H9 (cell line): ENCODE data around the gene CNGB1. TPM values are rescaled to one million over a fixed set of nuclear protein-coding genes. Genes with fewer than 3 reads are reported as not detected.

Source experiments
- DNase-seq: peaks from one replicate; pipeline ENCODE4 v3.0.0-alpha.2; 2017
- H2AFZ ChIP-seq: one replicate; pipeline ENCODE4 v1.6.1; 2013; ENCODE audit warnings: mild to moderate bottlenecking, low read length, control low read depth, moderate library complexity
- H2AK5ac ChIP-seq: 2 replicates; pipeline ENCODE4 v1.6.1; 2013; ENCODE audit warnings: low read length, control low read depth, mixed read lengths; ENCODE audit not compliant: insufficient read length
- H2BK120ac ChIP-seq: one replicate; pipeline ENCODE4 v1.6.1; 2013; ENCODE audit warnings: low read depth, mild to moderate bottlenecking, low read length, control low read depth, inconsistent platforms; ENCODE audit not compliant: poor library complexity, severe bottlenecking
- H2BK12ac ChIP-seq: 2 replicates; pipeline ENCODE4 v1.6.1; 2013; ENCODE audit warnings: low read length, control low read depth, mixed read lengths, low read depth; ENCODE audit not compliant: insufficient read length
- H2BK15ac ChIP-seq: 2 replicates; pipeline ENCODE4 v1.6.1; 2013; ENCODE audit warnings: low read depth, low read length, control low read depth
- H2BK20ac ChIP-seq: one replicate; pipeline ENCODE4 v1.6.1; 2013; ENCODE audit warnings: low read depth, mild to moderate bottlenecking, low read length, control low read depth, inconsistent platforms; ENCODE audit not compliant: poor library complexity, severe bottlenecking
- H2BK5ac ChIP-seq: 2 replicates; pipeline ENCODE4 v1.6.1; 2013; ENCODE audit warnings: low read length, control low read depth, mixed read lengths; ENCODE audit not compliant: insufficient read length
- H3K14ac ChIP-seq: 2 replicates; pipeline ENCODE4 v1.6.1; 2013; ENCODE audit warnings: low read length, control low read depth; ENCODE audit not compliant: insufficient read depth
- H3K18ac ChIP-seq: 2 replicates; pipeline ENCODE4 v1.6.1; 2013; ENCODE audit warnings: low read depth, mild to moderate bottlenecking, mixed read lengths, low read length, control low read depth; ENCODE audit not compliant: insufficient read length
- H3K23ac ChIP-seq: 2 replicates; pipeline ENCODE4 v1.6.1; 2013; ENCODE audit warnings: low read length, control low read depth, mixed read lengths, low read depth; ENCODE audit not compliant: insufficient read length
- H3K23me2 ChIP-seq: 2 replicates; pipeline ENCODE4 v1.6.1; 2013; ENCODE audit warnings: low read depth, mild to moderate bottlenecking, mixed read lengths, low read length, control low read depth; ENCODE audit not compliant: insufficient read length, poor library complexity, severe bottlenecking
- H3K27ac ChIP-seq: 2 replicates; pipeline ENCODE4 v1.5.1; 2013; ENCODE audit warnings: low read length, control low read depth, mixed read lengths, low read depth; ENCODE audit not compliant: insufficient read length
- H3K27me3 ChIP-seq: 2 replicates; pipeline ENCODE4 v1.6.1; 2013; ENCODE audit warnings: low read length, control low read depth, inconsistent platforms; ENCODE audit not compliant: insufficient read depth
- H3K4ac ChIP-seq: 2 replicates; pipeline ENCODE4 v1.6.1; 2013; ENCODE audit warnings: low read depth, mild to moderate bottlenecking, control low read depth, inconsistent platforms, low read length, moderate library complexity
- H3K4me1 ChIP-seq: 2 replicates; pipeline ENCODE4 v1.6.1; 2013; ENCODE audit warnings: low read length, control low read depth, inconsistent platforms; ENCODE audit not compliant: insufficient read depth
- H3K4me2 ChIP-seq: 2 replicates; pipeline ENCODE4 v1.6.1; 2013; ENCODE audit warnings: low read length, control low read depth, mixed read lengths; ENCODE audit not compliant: insufficient read length, insufficient read depth
- H3K56ac ChIP-seq: 2 replicates; pipeline ENCODE4 v1.6.1; 2013; ENCODE audit warnings: low read depth, mild to moderate bottlenecking, mixed read lengths, low read length, control low read depth; ENCODE audit not compliant: insufficient read length
- H3K79me1 ChIP-seq: 2 replicates; pipeline ENCODE4 v1.6.1; 2013; ENCODE audit warnings: low read depth, mild to moderate bottlenecking, moderate library complexity, low read length, control low read depth, inconsistent platforms; ENCODE audit not compliant: insufficient read depth, poor library complexity, severe bottlenecking
- H3K79me2 ChIP-seq: 2 replicates; pipeline ENCODE4 v1.6.1; 2013; ENCODE audit warnings: low read length, control low read depth, inconsistent platforms; ENCODE audit not compliant: insufficient read depth
- H3K9ac ChIP-seq: 2 replicates; pipeline ENCODE4 v1.6.1; 2013; ENCODE audit warnings: low read length, control low read depth, mixed read lengths; ENCODE audit not compliant: insufficient read length; ENCODE audit errors: extremely low read depth
- H3K9me3 ChIP-seq: one replicate; pipeline ENCODE4 v1.6.1; 2013; ENCODE audit warnings: low read depth, low read length, inconsistent platforms; ENCODE audit not compliant: control insufficient read depth
- H3T11ph ChIP-seq: one replicate; pipeline ENCODE4 v1.6.1; 2013; ENCODE audit warnings: mild to moderate bottlenecking, low read length, control low read depth, inconsistent platforms
- H4K20me1 ChIP-seq: one replicate; pipeline ENCODE4 v1.6.1; 2013; ENCODE audit not compliant: control insufficient read depth, insufficient read length, insufficient read depth
- H4K5ac ChIP-seq: 2 replicates; pipeline ENCODE4 v1.6.1; 2013; ENCODE audit warnings: low read depth, mild to moderate bottlenecking, mixed read lengths, low read length, control low read depth; ENCODE audit not compliant: insufficient read length
- H4K8ac ChIP-seq: replicated peaks from 2 replicates; pipeline ENCODE4 v1.6.1; 2013; ENCODE audit warnings: low read length, control low read depth, mixed read lengths, low read depth; ENCODE audit not compliant: insufficient read length
- H4K91ac ChIP-seq: 2 replicates; pipeline ENCODE4 v1.6.1; 2013; ENCODE audit warnings: low read depth, mild to moderate bottlenecking, moderate library complexity, mixed read lengths, low read length, control low read depth; ENCODE audit not compliant: insufficient read length
- H3K27ac Mint-ChIP-seq, 3 experiments: 2 replicates in 2 of 3; 3 replicates in 1 of 3; pipeline ENCODE4 v1.8.0; 2020 to 2021; ENCODE audit warnings: mixed read lengths in 3 of 3, mild to moderate bottlenecking in 1 of 3, moderate library complexity in 1 of 3
- H3K27me3 Mint-ChIP-seq: 2 replicates; pipeline ENCODE4 v1.8.0; 2021; ENCODE audit warnings: low read depth, mild to moderate bottlenecking, moderate library complexity, mixed read lengths
- H3K36me3 Mint-ChIP-seq, 3 experiments: 2 replicates in 2 of 3; 3 replicates in 1 of 3; pipeline ENCODE4 v1.8.0; 2020 to 2021; ENCODE audit warnings: low read depth in 3 of 3, mixed read lengths in 3 of 3; ENCODE audit not compliant: insufficient read depth in 1 of 3
- H3K4me1 Mint-ChIP-seq, 2 experiments: 2 replicates each; pipeline ENCODE4 v1.8.0; 2020; ENCODE audit warnings: mixed read lengths in 2 of 2
- H3K4me3 Mint-ChIP-seq, 2 experiments: 2 replicates in 1 of 2; 3 replicates in 1 of 2; pipeline ENCODE4 v1.8.0; 2020 to 2021; ENCODE audit warnings: mild to moderate bottlenecking in 2 of 2, mixed read lengths in 2 of 2, moderate library complexity in 1 of 2
- H3K9me3 Mint-ChIP-seq, 2 experiments: 2 replicates in 1 of 2; 3 replicates in 1 of 2; pipeline ENCODE4 v1.8.0; 2020; ENCODE audit warnings: mild to moderate bottlenecking in 2 of 2, mixed read lengths in 2 of 2, moderate library complexity in 1 of 2
- CTCF ChIP-seq: fragments of 200-600 bp; sonication (generic); conservative IDR thresholded peaks from 3 replicates; pipeline ENCODE4 v1.8.0; 2021; ENCODE audit warnings: antibody characterized with exemption, mild to moderate bottlenecking
- total RNA-seq: library from RNA; stranded (reverse); gene quantifications from 2 replicates; pipeline ENCODE4 v1.2.1, GENCODE V29; 2021

Gene CNGB1
- total RNA-seq, 1 experiment from 2014 or later, result not detected

- H3K79me2 ChIP-seq, result no peaks in the 10 kb centered on the region
- H3K4ac ChIP-seq, result no peak overlapping the region
- no peaks in the 10 kb centered on the region for H3K9me3 ChIP-seq
- H4K8ac ChIP-seq, result no peak overlapping the region
- no peak overlapping the region for H3K23ac ChIP-seq
- H3K18ac ChIP-seq, result no peak overlapping the region
- H2AK5ac ChIP-seq, result no peak overlapping the region
- H4K20me1 ChIP-seq, result no peaks in the 10 kb centered on the region
- peaks cover 2 to 9% of the 10 kb centered on the region in 2 experiments; a peak in 3 of 4 replicates for H3K4me1 Mint-ChIP-seq
- no peaks in the 10 kb centered on the region for H3K36me3 Mint-ChIP-seq
- H3K27me3 ChIP-seq, result no peaks in the 10 kb centered on the region; the same call in 1 of the 2 replicates
- no peak overlapping the region for H3K27ac ChIP-seq
- no peak overlapping the region for H4K91ac ChIP-seq
- H3K79me1 ChIP-seq, result no peaks in the 10 kb centered on the region
- no peaks in the 10 kb centered on the region for H3K9me3 Mint-ChIP-seq
- no peak overlapping the region for H3K27ac Mint-ChIP-seq
- no peak overlapping the region for H3T11ph ChIP-seq
- H2BK5ac ChIP-seq, result no peak overlapping the region
- no peak overlapping the region for H3K4me2 ChIP-seq
- H3K4me1 ChIP-seq, result no peaks in the 10 kb centered on the region
- H2BK20ac ChIP-seq, result no peak overlapping the region
- no peak overlapping the region for H3K9ac ChIP-seq
- no peak overlapping the region for H2AFZ ChIP-seq
- H3K23me2 ChIP-seq, result no peaks in the 10 kb centered on the region
- H3K27me3 Mint-ChIP-seq, result peaks cover 4% of the 10 kb centered on the region
- no peak overlapping the region for H2BK15ac ChIP-seq
- no peak overlapping the region for H4K5ac ChIP-seq
- H2BK120ac ChIP-seq, result no peak overlapping the region
- TF ChIP-seq CTCF, result no peak
- no peak overlapping the region for H3K4me3 Mint-ChIP-seq
- no peak overlapping the region for H3K14ac ChIP-seq
- H3K56ac ChIP-seq, result no peak overlapping the region
- no peak for DNase-seq
- no peak overlapping the region for H2BK12ac ChIP-seq
Measured at GRCh38 chr16:57967916-57968315, 3.0 kb downstream of the CNGB1 start.
